ENCODE data around the gene FAM3D.

Gene FAM3D

GRCh38 chr3:58622892-58623291 lies 43.7 kb downstream of the FAM3D start:
- Histone ChIP-seq H3K9me3 (ENCODE audit: control insufficient read depth in 1 of 2, low read length in 2 of 2) (no peaks in the 10 kb centered on the region), H3K4me1 (ENCODE audit: control insufficient read depth in 1 of 2, insufficient read depth in 2 of 2, low read length in 2 of 2) (peaks cover 5 to 8% of the 10 kb centered on the region in 2 donors), H3K27ac (ENCODE audit: low read depth, low read length) (no peak overlapping the region), H3K9ac (ENCODE audit: low read depth in 1 of 2, low read length in 2 of 2) (no peak overlapping the region), H3K4me3 (ENCODE audit: low read depth in 1 of 2, low read length in 2 of 2) (no peak overlapping the region), H3K27me3 (ENCODE audit: control insufficient read depth in 1 of 2, insufficient read depth in 2 of 2, low read length in 2 of 2) (no peaks in the 10 kb centered on the region), H3K36me3 (ENCODE audit: control insufficient read depth in 1 of 2, insufficient read depth in 2 of 2, low read length in 2 of 2) (no peaks in the 10 kb centered on the region)

GRCh38 chr3:58622436-58622835 lies 44.1 kb downstream of the FAM3D start:
- H3K4me1 ChIP-seq (ENCODE audit: control insufficient read depth in 1 of 2, insufficient read depth in 2 of 2, low read length in 2 of 2): peaks cover under 1 to 3% of the 10 kb centered on the region in 2 donors
- no peaks in the 10 kb centered on the region for H3K9me3 ChIP-seq (ENCODE audit: control insufficient read depth in 1 of 2, low read length in 2 of 2)
- no peak overlapping the region for H3K9ac ChIP-seq (ENCODE audit: low read depth in 1 of 2, low read length in 2 of 2)
- H3K27me3 ChIP-seq (ENCODE audit: control insufficient read depth in 1 of 2, insufficient read depth in 2 of 2, low read length in 2 of 2): no peaks in the 10 kb centered on the region
- H3K4me3 ChIP-seq (ENCODE audit: low read depth in 1 of 2, low read length in 2 of 2): no peak overlapping the region
- no peaks in the 10 kb centered on the region for H3K36me3 ChIP-seq (ENCODE audit: control insufficient read depth in 1 of 2, insufficient read depth in 2 of 2, low read length in 2 of 2)
- no peak overlapping the region for H3K27ac ChIP-seq (ENCODE audit: low read depth, low read length)

DNA sequence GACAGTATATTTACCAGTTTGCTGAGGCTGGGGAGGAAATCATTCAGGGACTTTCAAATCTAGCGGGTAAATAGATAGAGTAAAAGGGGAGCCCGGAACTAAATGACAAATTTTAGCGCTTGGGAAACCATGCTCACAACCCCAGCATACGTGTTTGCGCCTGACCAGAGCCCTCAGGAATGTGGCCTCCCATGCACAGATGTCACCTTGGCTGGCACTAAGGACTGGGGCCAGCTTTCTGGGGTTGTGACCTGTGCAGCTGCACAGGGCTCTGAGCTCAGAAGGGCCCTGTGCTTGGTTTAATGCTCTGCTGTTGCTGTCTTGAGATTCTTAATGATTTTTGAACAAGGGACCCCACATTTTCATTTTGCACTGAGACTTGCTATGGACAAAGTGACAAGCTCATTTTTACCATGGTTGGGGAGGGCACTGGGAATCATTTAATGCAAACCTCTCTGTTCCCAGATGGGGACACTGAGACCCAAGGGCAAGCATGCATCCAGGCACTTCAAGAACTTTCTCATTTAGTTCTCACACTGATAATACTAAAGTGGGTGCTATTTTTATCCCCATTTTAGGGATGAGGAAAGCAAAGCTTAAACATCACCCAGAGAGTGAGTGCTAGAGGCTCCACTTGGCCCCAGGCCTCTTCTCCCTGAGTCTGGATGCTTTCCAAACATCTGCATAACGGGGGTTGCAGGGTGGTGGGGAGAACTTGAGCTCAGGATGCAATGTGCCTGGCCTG lies 45.3 kb downstream of the FAM3D start:
- Histone ChIP-seq H3K4me3 (ENCODE audit: low read depth in 1 of 2, low read length in 2 of 2) (no peak overlapping the region), H3K27me3 (ENCODE audit: control insufficient read depth in 1 of 2, insufficient read depth in 2 of 2, low read length in 2 of 2) (no peaks in the 10 kb centered on the region), H3K27ac (ENCODE audit: low read depth, low read length) (no peak overlapping the region), H3K9ac (ENCODE audit: low read depth in 1 of 2, low read length in 2 of 2) (no peak overlapping the region), H3K9me3 (ENCODE audit: control insufficient read depth in 1 of 2, low read length in 2 of 2) (no peaks in the 10 kb centered on the region), H3K36me3 (ENCODE audit: control insufficient read depth in 1 of 2, insufficient read depth in 2 of 2, low read length in 2 of 2) (no peaks in the 10 kb centered on the region), H3K4me1 (ENCODE audit: control insufficient read depth in 1 of 2, insufficient read depth in 2 of 2, low read length in 2 of 2) (no peaks in the 10 kb centered on the region)

GRCh38 chr3:58620421-58620820 lies 46.2 kb downstream of the FAM3D start:
- no peaks in the 10 kb centered on the region for H3K9me3 ChIP-seq (ENCODE audit: control insufficient read depth in 1 of 2, low read length in 2 of 2)
- no peaks in the 10 kb centered on the region for H3K27me3 ChIP-seq (ENCODE audit: control insufficient read depth in 1 of 2, insufficient read depth in 2 of 2, low read length in 2 of 2)
- H3K27ac ChIP-seq (ENCODE audit: low read depth, low read length): no peak overlapping the region
- no peaks in the 10 kb centered on the region for H3K4me1 ChIP-seq (ENCODE audit: control insufficient read depth in 1 of 2, insufficient read depth in 2 of 2, low read length in 2 of 2)
- no peaks in the 10 kb centered on the region for H3K36me3 ChIP-seq (ENCODE audit: control insufficient read depth in 1 of 2, insufficient read depth in 2 of 2, low read length in 2 of 2)
- H3K9ac ChIP-seq (ENCODE audit: low read depth in 1 of 2, low read length in 2 of 2): no peak overlapping the region
- no peak overlapping the region for H3K4me3 ChIP-seq (ENCODE audit: low read depth in 1 of 2, low read length in 2 of 2)

GRCh38 chr3:58617338-58617761 lies 49.2 kb downstream of the FAM3D start:
- no peaks in the 10 kb centered on the region for H3K4me1 ChIP-seq (ENCODE audit: control insufficient read depth in 1 of 2, insufficient read depth in 2 of 2, low read length in 2 of 2)
- no peak overlapping the region for H3K9ac ChIP-seq (ENCODE audit: low read depth in 1 of 2, low read length in 2 of 2)
- no peaks in the 10 kb centered on the region for H3K36me3 ChIP-seq (ENCODE audit: control insufficient read depth in 1 of 2, insufficient read depth in 2 of 2, low read length in 2 of 2)
- no peak overlapping the region for H3K4me3 ChIP-seq (ENCODE audit: low read depth in 1 of 2, low read length in 2 of 2)
- no peak overlapping the region for H3K27ac ChIP-seq (ENCODE audit: low read depth, low read length)
- no peaks in the 10 kb centered on the region for H3K27me3 ChIP-seq (ENCODE audit: control insufficient read depth in 1 of 2, insufficient read depth in 2 of 2, low read length in 2 of 2)
- H3K9me3 ChIP-seq (ENCODE audit: control insufficient read depth in 1 of 2, low read length in 2 of 2): no peaks in the 10 kb centered on the region

DNA sequence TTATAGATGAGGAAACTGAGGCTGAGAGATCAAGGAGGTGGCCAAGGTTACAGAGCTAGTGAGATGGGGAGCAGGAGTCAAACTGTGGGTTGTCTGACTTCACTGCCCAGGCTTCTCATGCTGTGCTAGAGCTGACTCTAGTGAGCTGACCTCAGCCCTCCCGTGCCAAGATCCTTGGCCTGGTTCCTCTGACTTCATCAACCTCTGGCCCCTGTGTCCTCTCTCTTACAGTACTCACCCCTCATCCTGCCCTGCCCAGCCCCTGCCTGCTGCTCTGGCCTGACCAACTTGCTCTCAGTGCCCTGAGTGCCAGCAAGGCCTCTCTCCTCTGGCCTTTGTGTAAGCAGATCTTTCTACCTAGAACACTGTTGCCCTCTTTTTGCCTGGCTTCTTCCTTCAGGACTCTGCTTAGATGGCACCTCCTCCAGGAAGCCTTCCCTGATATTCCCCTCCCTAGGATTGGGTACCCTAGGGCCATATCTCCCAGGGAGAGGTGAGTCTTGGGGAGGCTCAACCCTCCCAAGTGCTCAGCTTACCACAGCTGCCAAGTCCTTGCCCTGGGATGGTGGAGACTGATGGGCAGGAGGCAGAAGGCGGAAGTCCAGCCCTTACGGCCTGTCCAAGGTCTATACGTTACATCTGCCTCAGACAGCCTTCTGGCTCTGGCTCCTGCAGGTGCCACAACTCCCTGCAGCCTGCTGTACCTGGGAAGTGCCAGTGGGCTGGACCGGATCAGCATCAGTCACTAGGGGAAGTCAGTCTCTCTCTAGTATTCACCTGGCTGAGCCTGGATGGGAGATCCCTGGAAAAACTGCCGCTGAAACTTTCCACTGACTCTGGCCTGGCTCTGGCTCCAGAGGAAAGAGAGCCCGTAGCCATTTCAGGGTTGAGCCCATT lies 53.1 kb downstream of the FAM3D start:
- Histone ChIP-seq H3K27ac (ENCODE audit: low read depth, low read length) (no peak overlapping the region), H3K27me3 (ENCODE audit: control insufficient read depth in 1 of 2, insufficient read depth in 2 of 2, low read length in 2 of 2) (no peaks in the 10 kb centered on the region), H3K36me3 (ENCODE audit: control insufficient read depth in 1 of 2, insufficient read depth in 2 of 2, low read length in 2 of 2) (no peaks in the 10 kb centered on the region), H3K4me1 (ENCODE audit: control insufficient read depth in 1 of 2, insufficient read depth in 2 of 2, low read length in 2 of 2) (no peaks in the 10 kb centered on the region), H3K9me3 (ENCODE audit: control insufficient read depth in 1 of 2, low read length in 2 of 2) (no peaks in the 10 kb centered on the region), H3K9ac (ENCODE audit: low read depth in 1 of 2, low read length in 2 of 2) (no peak overlapping the region), H3K4me3 (ENCODE audit: low read depth in 1 of 2, low read length in 2 of 2) (no peak overlapping the region)

- Histone ChIP-seq H3K9me3 (ENCODE audit: control insufficient read depth in 1 of 2, low read length in 2 of 2) (no peaks in the 10 kb centered on the region), H3K27me3 (ENCODE audit: control insufficient read depth in 1 of 2, insufficient read depth in 2 of 2, low read length in 2 of 2) (no peaks in the 10 kb centered on the region), H3K9ac (ENCODE audit: low read depth in 1 of 2, low read length in 2 of 2) (no peak overlapping the region), H3K4me1 (ENCODE audit: control insufficient read depth in 1 of 2, insufficient read depth in 2 of 2, low read length in 2 of 2) (no peaks in the 10 kb centered on the region), H3K36me3 (ENCODE audit: control insufficient read depth in 1 of 2, insufficient read depth in 2 of 2, low read length in 2 of 2) (no peaks in the 10 kb centered on the region), H3K27ac (ENCODE audit: low read depth, low read length) (no peak overlapping the region), H3K4me3 (ENCODE audit: low read depth in 1 of 2, low read length in 2 of 2) (no peak overlapping the region)
Observed at GRCh38 chr3:58612830-58613229, 53.7 kb downstream of the FAM3D start.

- Histone ChIP-seq H3K9ac (ENCODE audit: low read depth in 1 of 2, low read length in 2 of 2) (no peak overlapping the region), H3K4me3 (ENCODE audit: low read depth in 1 of 2, low read length in 2 of 2) (no peak overlapping the region), H3K4me1 (ENCODE audit: control insufficient read depth in 1 of 2, insufficient read depth in 2 of 2, low read length in 2 of 2) (no peaks in the 10 kb centered on the region), H3K9me3 (ENCODE audit: control insufficient read depth in 1 of 2, low read length in 2 of 2) (no peaks in the 10 kb centered on the region), H3K27ac (ENCODE audit: low read depth, low read length) (no peak overlapping the region), H3K27me3 (ENCODE audit: control insufficient read depth in 1 of 2, insufficient read depth in 2 of 2, low read length in 2 of 2) (no peaks in the 10 kb centered on the region), H3K36me3 (ENCODE audit: control insufficient read depth in 1 of 2, insufficient read depth in 2 of 2, low read length in 2 of 2) (no peaks in the 10 kb centered on the region)
Observed at GRCh38 chr3:58609990-58610389, 56.6 kb downstream of the FAM3D start.

GRCh38 chr3:58608648-58609047 lies 57.9 kb downstream of the FAM3D start:
- Histone ChIP-seq H3K27me3 (ENCODE audit: control insufficient read depth in 1 of 2, insufficient read depth in 2 of 2, low read length in 2 of 2) (no peaks in the 10 kb centered on the region), H3K9ac (ENCODE audit: low read depth in 1 of 2, low read length in 2 of 2) (no peak overlapping the region), H3K4me1 (ENCODE audit: control insufficient read depth in 1 of 2, insufficient read depth in 2 of 2, low read length in 2 of 2) (no peaks in the 10 kb centered on the region), H3K9me3 (ENCODE audit: control insufficient read depth in 1 of 2, low read length in 2 of 2) (peaks cover 0 to 3% of the 10 kb centered on the region in 2 donors), H3K36me3 (ENCODE audit: control insufficient read depth in 1 of 2, insufficient read depth in 2 of 2, low read length in 2 of 2) (no peaks in the 10 kb centered on the region), H3K27ac (ENCODE audit: low read depth, low read length) (no peak overlapping the region), H3K4me3 (ENCODE audit: low read depth in 1 of 2, low read length in 2 of 2) (no peak overlapping the region)

GRCh38 chr3:58607816-58608215 lies 58.8 kb downstream of the FAM3D start:
- Histone ChIP-seq H3K4me1 (ENCODE audit: control insufficient read depth in 1 of 2, insufficient read depth in 2 of 2, low read length in 2 of 2) (no peaks in the 10 kb centered on the region), H3K4me3 (ENCODE audit: low read depth in 1 of 2, low read length in 2 of 2) (no peak overlapping the region), H3K9me3 (ENCODE audit: control insufficient read depth in 1 of 2, low read length in 2 of 2) (peaks cover 0 to 3% of the 10 kb centered on the region in 2 donors), H3K9ac (ENCODE audit: low read depth in 1 of 2, low read length in 2 of 2) (no peak overlapping the region), H3K27ac (ENCODE audit: low read depth, low read length) (no peak overlapping the region), H3K27me3 (ENCODE audit: control insufficient read depth in 1 of 2, insufficient read depth in 2 of 2, low read length in 2 of 2) (no peaks in the 10 kb centered on the region), H3K36me3 (ENCODE audit: control insufficient read depth in 1 of 2, insufficient read depth in 2 of 2, low read length in 2 of 2) (no peaks in the 10 kb centered on the region)
